Prostate gland (tissue), 2 donors: ENCODE measurements around the gene BRINP2.

Experiments
- POLR2A ChIP-seq: fragments of 450-650 bp; IDR thresholded peaks from one replicate; pipeline ENCODE4 v1.6.1; 2016; ENCODE audit warnings: antibody characterized with exemption, mild to moderate bottlenecking
- TF ChIP-seq, protein P1 (sequence below), 4 experiments: fragments of 200-600 bp in 2 of 4; fragments of 450-650 bp in 2 of 4; sonication (generic) in 2 of 4; IDR thresholded peaks; 1 replicate in 3 of 4; 2 replicates in 1 of 4; pipeline ENCODE4 v1.5.1; 2016 to 2019; ENCODE audit warnings: antibody characterized with exemption in 4 of 4, mild to moderate bottlenecking in 2 of 4, moderate library complexity in 2 of 4

DNA sequence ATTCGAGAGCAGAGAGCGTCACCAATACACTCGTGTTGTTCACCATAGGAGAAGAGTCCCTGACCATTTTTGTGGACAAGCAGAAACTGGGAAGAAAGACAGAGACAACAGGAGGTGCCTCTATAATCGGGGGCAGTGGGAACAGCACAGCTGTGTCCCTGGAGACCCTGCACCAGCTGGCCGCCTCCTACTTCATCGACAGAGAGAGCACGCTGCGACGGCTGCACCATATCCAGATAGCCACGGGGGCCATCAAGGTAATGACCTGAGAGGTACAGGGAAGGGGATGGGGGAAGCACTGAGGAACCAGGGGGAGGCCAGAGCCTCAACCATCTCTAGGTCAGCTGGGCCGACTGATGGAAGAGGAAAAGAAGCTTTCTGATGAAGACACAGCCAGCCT lies 86.4 kb downstream of the BRINP2 start:
- TF ChIP-seq POLR2A, result no peak
- TF ChIP-seq, protein P1, sequence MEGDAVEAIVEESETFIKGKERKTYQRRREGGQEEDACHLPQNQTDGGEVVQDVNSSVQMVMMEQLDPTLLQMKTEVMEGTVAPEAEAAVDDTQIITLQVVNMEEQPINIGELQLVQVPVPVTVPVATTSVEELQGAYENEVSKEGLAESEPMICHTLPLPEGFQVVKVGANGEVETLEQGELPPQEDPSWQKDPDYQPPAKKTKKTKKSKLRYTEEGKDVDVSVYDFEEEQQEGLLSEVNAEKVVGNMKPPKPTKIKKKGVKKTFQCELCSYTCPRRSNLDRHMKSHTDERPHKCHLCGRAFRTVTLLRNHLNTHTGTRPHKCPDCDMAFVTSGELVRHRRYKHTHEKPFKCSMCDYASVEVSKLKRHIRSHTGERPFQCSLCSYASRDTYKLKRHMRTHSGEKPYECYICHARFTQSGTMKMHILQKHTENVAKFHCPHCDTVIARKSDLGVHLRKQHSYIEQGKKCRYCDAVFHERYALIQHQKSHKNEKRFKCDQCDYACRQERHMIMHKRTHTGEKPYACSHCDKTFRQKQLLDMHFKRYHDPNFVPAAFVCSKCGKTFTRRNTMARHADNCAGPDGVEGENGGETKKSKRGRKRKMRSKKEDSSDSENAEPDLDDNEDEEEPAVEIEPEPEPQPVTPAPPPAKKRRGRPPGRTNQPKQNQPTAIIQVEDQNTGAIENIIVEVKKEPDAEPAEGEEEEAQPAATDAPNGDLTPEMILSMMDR (IDR thresholded peaks at IDR 0.05), result no peak
